GM21360 (cell line): ENCODE results near the gene RPS6KA3.

ENCODE experiments used
- ATAC-seq: cut with Tn5 transposase; IDR thresholded peaks from one replicate; pipeline ENCODE4 v1.9.1; 2021; ENCODE audit warnings: mild to moderate bottlenecking, moderate library complexity; ENCODE audit not compliant: unreplicated experiment

The RPS6KA3 gene

DNA sequence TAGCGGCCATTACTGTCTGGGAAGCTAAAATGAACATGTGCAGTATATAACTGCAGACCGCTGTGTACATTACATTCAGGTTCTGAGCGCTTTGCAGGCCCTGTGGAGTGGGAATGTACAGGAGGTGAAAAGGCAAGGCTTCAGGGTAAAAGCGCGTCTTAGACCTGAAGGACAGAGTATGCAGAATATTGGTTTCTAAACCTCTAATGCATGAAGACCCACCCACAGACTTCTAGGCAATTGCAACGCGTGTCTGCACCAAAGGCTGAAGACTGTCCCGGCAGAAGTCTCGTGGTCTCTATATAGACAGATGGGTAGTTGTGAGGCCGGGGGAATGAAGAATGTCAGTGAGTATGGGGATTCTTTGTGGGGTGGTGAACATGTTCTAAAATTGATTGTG lies 155.4 kb downstream of the RPS6KA3 start:
- ATAC-seq: no peak

- ATAC-seq: no peak
Observed at GRCh38 chrX:20101934-20102581, 164.7 kb downstream of the RPS6KA3 start.
